ENCODE results near the gene RAB33B.

GRCh38 chr4:139476363-139476762 lies 22.4 kb downstream of the RAB33B start:
- no peak for TF ChIP-seq CTCF (IDR thresholded peaks at IDR 0.05)
- no peak for TF ChIP-seq POLR2AphosphoS5 (IDR thresholded peaks at IDR 0.05)
- no peak for TF ChIP-seq POLR2A (IDR thresholded peaks at IDR 0.05)
